ENCODE data around the gene FBXW4.

DNA sequence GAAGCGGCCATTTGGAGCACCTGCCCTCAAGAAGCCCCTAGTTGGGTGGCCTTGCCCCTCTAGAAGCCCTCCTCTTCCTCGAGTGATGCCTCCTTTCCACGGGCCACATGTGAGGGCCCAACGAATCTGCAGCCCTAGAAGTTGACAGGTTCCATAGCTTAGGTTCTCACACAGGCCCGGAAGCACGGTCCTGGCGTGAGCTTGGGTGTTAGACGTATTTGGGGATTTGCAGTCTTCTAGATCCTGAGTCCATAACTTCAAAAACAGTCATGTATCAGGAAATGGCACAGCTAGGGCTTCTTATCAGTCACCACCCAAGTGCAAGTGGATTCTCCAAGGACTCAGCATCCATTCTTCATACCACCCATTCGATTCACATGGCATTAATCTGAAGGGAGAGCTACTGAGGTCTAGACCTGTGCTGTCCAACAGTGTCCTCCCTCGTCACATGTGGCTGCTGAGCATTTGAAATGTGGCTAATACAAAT lies 477 bp upstream of the FBXW4 start:
- TF ChIP-seq POLR2A (IDR thresholded peaks at IDR 0.05) (no peak), EP300 (IDR thresholded peaks at IDR 0.05) (no peak)
- TF ChIP-seq, protein P1, sequence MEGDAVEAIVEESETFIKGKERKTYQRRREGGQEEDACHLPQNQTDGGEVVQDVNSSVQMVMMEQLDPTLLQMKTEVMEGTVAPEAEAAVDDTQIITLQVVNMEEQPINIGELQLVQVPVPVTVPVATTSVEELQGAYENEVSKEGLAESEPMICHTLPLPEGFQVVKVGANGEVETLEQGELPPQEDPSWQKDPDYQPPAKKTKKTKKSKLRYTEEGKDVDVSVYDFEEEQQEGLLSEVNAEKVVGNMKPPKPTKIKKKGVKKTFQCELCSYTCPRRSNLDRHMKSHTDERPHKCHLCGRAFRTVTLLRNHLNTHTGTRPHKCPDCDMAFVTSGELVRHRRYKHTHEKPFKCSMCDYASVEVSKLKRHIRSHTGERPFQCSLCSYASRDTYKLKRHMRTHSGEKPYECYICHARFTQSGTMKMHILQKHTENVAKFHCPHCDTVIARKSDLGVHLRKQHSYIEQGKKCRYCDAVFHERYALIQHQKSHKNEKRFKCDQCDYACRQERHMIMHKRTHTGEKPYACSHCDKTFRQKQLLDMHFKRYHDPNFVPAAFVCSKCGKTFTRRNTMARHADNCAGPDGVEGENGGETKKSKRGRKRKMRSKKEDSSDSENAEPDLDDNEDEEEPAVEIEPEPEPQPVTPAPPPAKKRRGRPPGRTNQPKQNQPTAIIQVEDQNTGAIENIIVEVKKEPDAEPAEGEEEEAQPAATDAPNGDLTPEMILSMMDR (IDR thresholded peaks at IDR 0.05), result no peak
